Measurements from ENCODE around the gene TMEM50A.
A peak's percentile ranks its signal among the peaks of the same experiment; 100 is the strongest.
"Not testable (repeated sequence)": the region's sequence is repeated elsewhere in the genome, so short reads cannot be mapped to it uniquely, and the experiment has no call there.

Gene TMEM50A

GRCh38 chr1:25327864-25328790 is 10.0 kb upstream of the TMEM50A start:
- DNase-seq (ENCODE audit: low read depth); H3K4me3 ChIP-seq (ENCODE audit: low read depth, low read length): not testable (repeated sequence)

- DNase-seq (ENCODE audit: low read depth); H3K4me3 ChIP-seq (ENCODE audit: low read depth, low read length): not testable (repeated sequence)
Measured at GRCh38 chr1:25328791-25329185, 9.3 kb upstream of the TMEM50A start.

GRCh38 chr1:25329336-25329735 is 8.8 kb upstream of the TMEM50A start:
- not testable (repeated sequence) for DNase-seq (ENCODE audit: low read depth); H3K4me3 ChIP-seq (ENCODE audit: low read depth, low read length)

GRCh38 chr1:25329950-25330349 is 8.2 kb upstream of the TMEM50A start:
- H3K4me3 ChIP-seq (ENCODE audit: low read depth, low read length); DNase-seq (ENCODE audit: low read depth): not testable (repeated sequence)
- peak; percentile 33; the same call in 1 of the 2 replicates for TF ChIP-seq CTCF (IDR thresholded peaks at IDR 0.05; ENCODE audit: control insufficient read depth, extremely low read depth, insufficient read depth)

GRCh38 chr1:25336922-25337354 is 1.2 kb upstream of the TMEM50A start:
- not testable (repeated sequence) for DNase-seq (ENCODE audit: low read depth)
- peak overlapping the region; percentile 40 for H3K4me3 ChIP-seq (ENCODE audit: low read depth, low read length)

- H3K4me3 ChIP-seq (ENCODE audit: low read depth, low read length): peak overlapping the region; percentile 76
- DNase-seq (ENCODE audit: low read depth): not testable (repeated sequence)
Measured at GRCh38 chr1:25337483-25338187, 499 bp upstream of the TMEM50A start.

- peak overlapping the region; percentile 76 for H3K4me3 ChIP-seq (ENCODE audit: low read depth, low read length)
- no peak for DNase-seq (ENCODE audit: low read depth)
- TF ChIP-seq CTCF (IDR thresholded peaks at IDR 0.05; ENCODE audit: control insufficient read depth, extremely low read depth, insufficient read depth): no peak
Measured at GRCh38 chr1:25338986-25339385, 852 bp downstream of the TMEM50A start.

GRCh38 chr1:25341746-25342145 is 3.6 kb downstream of the TMEM50A start:
- H3K4me3 ChIP-seq (ENCODE audit: low read depth, low read length): no peak overlapping the region
- no peak for DNase-seq (ENCODE audit: low read depth)
- TF ChIP-seq CTCF (IDR thresholded peaks at IDR 0.05; ENCODE audit: control insufficient read depth, extremely low read depth, insufficient read depth): no peak

GRCh38 chr1:25342846-25343245 is 4.7 kb downstream of the TMEM50A start:
- TF ChIP-seq CTCF (IDR thresholded peaks at IDR 0.05; ENCODE audit: control insufficient read depth, extremely low read depth, insufficient read depth): no peak
- no peak overlapping the region for H3K4me3 ChIP-seq (ENCODE audit: low read depth, low read length)
- DNase-seq (ENCODE audit: low read depth): no peak

Measured in LNCaP clone FGC (cell line).